ENCODE measurements around the gene CUL4B. TPM values are rescaled to one million over a fixed set of nuclear protein-coding genes. Genes with fewer than 3 reads are reported as not detected.
A peak's percentile ranks its signal among the peaks of the same experiment; 100 is the strongest.

Gene CUL4B
- total and polyA plus RNA-seq, 12 donors: 8.2 to 24.1 (median 19.0) TPM

- no peak for TF ChIP-seq CTCF (IDR thresholded peaks at IDR 0.05)
- no peaks in the 10 kb centered on the region for H3K27me3 ChIP-seq
- ATAC-seq (no peak), DNase-seq (no peak)
- no peaks in the 10 kb centered on the region for H3K9me3 ChIP-seq
- no peak overlapping the region for H3K27ac ChIP-seq
- H3K36me3 ChIP-seq: no peaks in the 10 kb centered on the region
- intact Hi-C loops (cut with DNase I): no loop called here
- peaks cover 0 to 2% (median 0%) of the 10 kb centered on the region in 9 donors for H3K4me1 ChIP-seq
- no peak overlapping the region for H3K4me3 ChIP-seq
Measured at GRCh38 chrX:120568035-120568434, 7.3 kb upstream of the CUL4B start.

GRCh38 chrX:120566817-120567216 is 6.1 kb upstream of the CUL4B start:
- Histone ChIP-seq H3K4me3 (no peak overlapping the region), H3K9me3 (no peaks in the 10 kb centered on the region), H3K27me3 (no peaks in the 10 kb centered on the region), H3K36me3 (no peaks in the 10 kb centered on the region), H3K27ac (no peak overlapping the region), H3K4me1 (peaks cover 0 to 14% (median 6%) of the 10 kb centered on the region in 9 donors)
- ATAC-seq (no peak), DNase-seq (no peak)
- WGBS, 2 donors: 86 to 93% methylated on average over 3 of the region's 3 CpGs
- intact Hi-C loops (cut with DNase I): no loop called here
- TF ChIP-seq CTCF (IDR thresholded peaks at IDR 0.05): no peak

GRCh38 chrX:120564925-120565324 is 4.2 kb upstream of the CUL4B start:
- Histone ChIP-seq H3K4me3 (no peak overlapping the region), H3K27me3 (no peaks in the 10 kb centered on the region), H3K9me3 (no peaks in the 10 kb centered on the region), H3K27ac (no peak overlapping the region), H3K4me1 (peaks cover 0 to 15% (median 6%) of the 10 kb centered on the region in 9 donors), H3K36me3 (no peaks in the 10 kb centered on the region)
- no peak for TF ChIP-seq CTCF (IDR thresholded peaks at IDR 0.05)
- ATAC-seq (no peak), DNase-seq (no peak)
- intact Hi-C loops (cut with DNase I): loop anchor here in 4 of 10 donors (5.0 kb wide), 1 partner anchor 37 kb away; the partner anchor contains the start of gene MCTS1 (in 4 of the 4)
- 77 to 100% methylated on average over 1 of the region's 1 CpG for WGBS, 2 donors

- 30 to 37% methylated on average over 2 of the region's 2 CpGs for WGBS, 2 donors
- no peak for TF ChIP-seq CTCF (IDR thresholded peaks at IDR 0.05)
Measured at GRCh38 chrX:120562569-120562926, 1.8 kb upstream of the CUL4B start.

More at GRCh38 chrX:120562569-120562926, 1.8 kb upstream of the CUL4B start:
- peaks cover 0 to 5% (median 0%) of the 10 kb centered on the region in 9 donors for H3K36me3 ChIP-seq
- peak overlapping the region in 1 of 10 donors; percentile 67 for H3K4me3 ChIP-seq
- H3K27ac ChIP-seq: peak overlapping the region in 9 of 10 donors; percentile 67 to 99 (median 98)
- ATAC-seq (no peak), DNase-seq (peak in 1 of 2 donors; percentile 3)
- intact Hi-C loops (cut with DNase I): loop anchor here in 4 of 10 donors (5.0 kb wide), 1 partner anchor 40 kb away; the partner anchor contains the start of gene MCTS1 (in 4 of the 4)
- peaks cover 0 to 31% (median 12%) of the 10 kb centered on the region in 9 donors for H3K4me1 ChIP-seq
- H3K27me3 ChIP-seq: no peaks in the 10 kb centered on the region
- no peaks in the 10 kb centered on the region for H3K9me3 ChIP-seq

Measured in heart right ventricle (tissue), 16 donors.